DMS 273 treated with DMSO at 0.1 percent for 48 hours (cell line): ENCODE measurements around the gene BTG4.

Experiments
- DNase-seq: peaks from one replicate; lab custom pipeline; 2025; lab: John Stamatoyannopoulos, UW

BTG4 gene

GRCh38 chr11:111490496-111490895 lies 21.7 kb downstream of the BTG4 start:
- DNase-seq, result no peak

- no peak for DNase-seq
Observed at GRCh38 chr11:111483431-111483830, 28.8 kb downstream of the BTG4 start.

- no peak for DNase-seq
Observed at GRCh38 chr11:111479666-111480065, 32.5 kb downstream of the BTG4 start.

GRCh38 chr11:111477898-111478297 lies 34.3 kb downstream of the BTG4 start:
- DNase-seq, result no peak

- no peak for DNase-seq
Observed at GRCh38 chr11:111476956-111477355, 35.2 kb downstream of the BTG4 start.

- DNase-seq, result no peak
Observed at GRCh38 chr11:111476366-111476765, 35.8 kb downstream of the BTG4 start.

- no peak for DNase-seq
Observed at GRCh38 chr11:111474432-111474831, 37.8 kb downstream of the BTG4 start.

GRCh38 chr11:111472228-111472627 lies 40.0 kb downstream of the BTG4 start:
- no peak for DNase-seq

GRCh38 chr11:111469200-111469599 lies 43.0 kb downstream of the BTG4 start:
- DNase-seq, result no peak

- DNase-seq, result no peak
Observed at GRCh38 chr11:111466615-111467014, 45.6 kb downstream of the BTG4 start.

GRCh38 chr11:111465400-111465799 lies 46.8 kb downstream of the BTG4 start:
- no peak for DNase-seq

- DNase-seq, result no peak
Observed at GRCh38 chr11:111463276-111463675, 48.9 kb downstream of the BTG4 start.

GRCh38 chr11:111462329-111462728 lies 49.9 kb downstream of the BTG4 start:
- DNase-seq, result no peak

- DNase-seq, result no peak
Observed at GRCh38 chr11:111461460-111462235, 50.5 kb downstream of the BTG4 start.

GRCh38 chr11:111460856-111461255 lies 51.3 kb downstream of the BTG4 start:
- no peak for DNase-seq

GRCh38 chr11:111460340-111460739 lies 51.8 kb downstream of the BTG4 start:
- no peak for DNase-seq

GRCh38 chr11:111459506-111460270 lies 52.5 kb downstream of the BTG4 start:
- no peak for DNase-seq

GRCh38 chr11:111457731-111458368 lies 54.3 kb downstream of the BTG4 start:
- no peak for DNase-seq

- no peak for DNase-seq
Observed at GRCh38 chr11:111456859-111457730, 55.1 kb downstream of the BTG4 start.

GRCh38 chr11:111456086-111456858 lies 55.9 kb downstream of the BTG4 start:
- no peak for DNase-seq
